Measurements from ENCODE around the gene AQP2.

DNA sequence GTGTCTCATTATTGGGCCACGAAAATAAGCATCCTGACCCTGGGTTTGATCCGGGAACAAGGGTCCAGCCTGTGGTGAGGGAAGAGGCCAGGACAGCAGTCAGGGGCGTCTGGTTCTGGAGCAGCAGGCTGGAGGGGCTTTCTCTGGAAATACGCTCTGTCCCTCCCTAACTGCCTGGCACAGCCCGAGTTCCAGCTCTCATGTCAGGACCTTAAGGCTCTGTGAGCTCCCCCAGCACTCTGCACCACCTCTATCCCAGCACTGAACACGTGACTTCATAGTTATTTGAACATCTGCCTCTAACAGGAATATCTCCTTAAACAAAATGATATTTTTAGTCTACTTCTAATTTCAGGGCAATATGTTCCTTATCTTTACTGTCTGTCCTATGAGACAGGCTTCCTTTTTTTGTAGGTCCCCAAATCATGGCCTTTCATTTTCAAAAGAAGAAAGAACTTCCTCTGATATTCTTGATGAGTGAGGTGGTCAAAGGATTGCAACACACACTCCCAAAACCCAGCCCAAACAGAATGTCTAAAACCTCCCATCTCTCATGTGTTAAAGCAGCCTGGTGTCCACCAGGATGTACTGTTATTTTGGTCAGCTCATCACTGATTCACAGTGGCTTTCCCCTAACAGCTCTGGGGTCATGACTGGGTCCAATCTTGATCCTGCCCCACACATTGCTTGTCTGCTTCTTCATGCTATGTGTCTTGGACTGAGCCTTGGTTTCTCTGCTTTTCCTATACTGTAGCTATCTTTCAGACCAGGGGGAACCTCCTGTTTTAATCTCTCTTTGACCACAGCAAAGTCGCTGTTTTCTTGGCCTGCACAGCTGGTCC lies 31.9 kb downstream of the AQP2 start:
- TF ChIP-seq TSHZ1 (tag by site-specific recombination; IDR thresholded peaks at IDR 0.05; ENCODE audit: borderline replicate concordance) (no peak), ZFP3 (tag by site-specific recombination; IDR thresholded peaks at IDR 0.05; ENCODE audit: low read depth) (no peak), ZNF776 (tag by site-specific recombination; IDR thresholded peaks at IDR 0.05; ENCODE audit: borderline replicate concordance) (no peak), CTCF (tag by site-specific recombination; IDR thresholded peaks at IDR 0.05) (no peak), ZNF433 (tag by site-specific recombination; IDR thresholded peaks at IDR 0.05; ENCODE audit: low read depth) (no peak), ZNF518A (tag by site-specific recombination; conservative IDR thresholded peaks at IDR 0.05; ENCODE audit: low read depth) (no peak), KLF1 (tag by site-specific recombination; IDR thresholded peaks at IDR 0.05) (no peak), ZFP41 (tag by site-specific recombination; IDR thresholded peaks at IDR 0.05; ENCODE audit: borderline replicate concordance) (no peak), ZNF843 (tag by site-specific recombination; IDR thresholded peaks at IDR 0.05) (no peak), KLF10 (tag by site-specific recombination; IDR thresholded peaks at IDR 0.05) (no peak)
